Neutrophil (primary cell): Measurements from ENCODE around the gene MTRF1.
A peak's percentile ranks its signal among the peaks of the same experiment; 100 is the strongest.

Source experiments
- H3K27ac ChIP-seq: fragments of 200-600 bp; sonication (generic); 2 replicates; pipeline ENCODE4 v1.5.1; 2016; ENCODE audit warnings: mild to moderate bottlenecking, moderate library complexity
- H3K27me3 ChIP-seq: fragments of 200-600 bp; sonication (generic); 2 replicates; pipeline ENCODE4 v1.6.0; 2016; ENCODE audit warnings: mild to moderate bottlenecking
- H3K36me3 ChIP-seq: fragments of 200-600 bp; sonication (generic); 2 replicates; pipeline ENCODE4 v1.5.1; 2017
- H3K4me1 ChIP-seq, 2 experiments: fragments of 200-600 bp in 1 of 2; sonication (generic) in 1 of 2; 1 replicate in 1 of 2; 2 replicates in 1 of 2; pipeline versions ENCODE4 v1.5.1 to v1.6.1; 2013 to 2016; ENCODE audit warnings: low read depth in 1 of 2, low read length in 1 of 2, mild to moderate bottlenecking in 1 of 2, moderate library complexity in 1 of 2; ENCODE audit not compliant: control insufficient read depth in 1 of 2, insufficient read depth in 1 of 2
- H3K4me3 ChIP-seq, 2 experiments: fragments of 200-600 bp in 1 of 2; sonication (generic) in 1 of 2; 1 replicate in 1 of 2; 2 replicates in 1 of 2; pipeline ENCODE4 v1.5.1; 2013 to 2016; ENCODE audit warnings: low read depth in 1 of 2, low read length in 1 of 2, mild to moderate bottlenecking in 1 of 2, moderate library complexity in 1 of 2
- H3K9me3 ChIP-seq: fragments of 200-600 bp; sonication (generic); 2 replicates; pipeline ENCODE4 v1.5.1; 2016
- CTCF ChIP-seq: fragments of 200-600 bp; sonication (generic); IDR thresholded peaks from 2 replicates; pipeline ENCODE4 v1.5.1; 2016; ENCODE audit warnings: antibody characterized with exemption

MTRF1 gene

DNA sequence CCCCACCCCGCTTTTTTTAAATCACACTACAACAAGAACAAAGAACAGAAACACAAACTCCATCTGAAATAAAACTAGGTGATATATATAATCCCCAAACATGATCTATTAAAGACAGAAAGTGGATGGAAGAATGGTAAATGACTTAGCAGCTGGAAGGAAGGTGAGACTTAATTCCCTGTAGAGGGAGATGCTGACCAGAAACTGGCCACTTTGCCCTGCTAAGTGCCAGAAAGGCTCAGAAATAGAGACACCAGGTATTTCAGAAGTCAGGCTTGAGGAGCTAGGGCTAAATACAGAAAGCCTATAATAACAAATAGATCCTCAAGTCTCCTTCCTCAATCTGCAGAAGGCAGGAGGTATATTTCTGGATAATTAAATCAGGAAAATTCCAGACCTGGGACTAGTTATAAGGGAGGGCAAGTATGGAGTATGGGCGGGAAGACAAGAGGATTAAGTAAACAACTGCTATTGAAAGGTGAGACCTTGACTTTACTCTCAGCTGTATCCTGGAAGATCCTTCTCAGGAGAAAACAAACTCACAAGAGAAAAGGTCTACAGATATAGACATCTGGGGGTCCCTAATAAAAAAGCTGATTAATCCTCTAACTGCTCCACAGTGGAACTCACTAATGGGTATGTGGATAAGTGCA lies 32.2 kb downstream of the MTRF1 start:
- no peak for TF ChIP-seq CTCF
- peaks cover 15% of the 10 kb centered on the region for H3K36me3 ChIP-seq
- H3K27ac ChIP-seq, result no peak overlapping the region
- H3K4me3 ChIP-seq, result no peak overlapping the region
- no peaks in the 10 kb centered on the region for H3K27me3 ChIP-seq
- peaks cover 3 to 4% of the 10 kb centered on the region in 2 experiments for H3K4me1 ChIP-seq
- no peaks in the 10 kb centered on the region for H3K9me3 ChIP-seq

DNA sequence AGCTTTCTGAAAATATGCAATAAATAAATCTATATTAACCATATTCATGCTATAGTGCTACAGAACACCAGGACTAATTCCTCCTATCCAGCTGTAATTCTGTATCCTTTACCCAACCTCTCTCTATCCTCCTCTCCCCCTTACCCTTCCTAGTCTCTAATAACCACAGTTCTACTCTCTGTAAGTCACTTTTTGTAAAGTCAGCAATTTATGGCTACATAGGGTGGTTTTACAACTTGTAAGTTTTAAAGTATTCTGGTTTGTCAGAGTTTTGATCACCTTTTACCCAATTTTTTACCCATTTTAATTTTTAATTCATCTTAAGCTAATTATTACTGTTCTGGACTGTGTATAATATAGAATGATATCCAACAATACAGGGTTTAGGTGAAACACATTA lies 34.0 kb downstream of the MTRF1 start:
- Histone ChIP-seq H3K4me1 (peaks cover 3 to 4% of the 10 kb centered on the region in 2 experiments), H3K9me3 (no peaks in the 10 kb centered on the region), H3K36me3 (peaks cover 14% of the 10 kb centered on the region), H3K4me3 (no peak overlapping the region), H3K27ac (no peak overlapping the region), H3K27me3 (no peaks in the 10 kb centered on the region)
- no peak for TF ChIP-seq CTCF

DNA sequence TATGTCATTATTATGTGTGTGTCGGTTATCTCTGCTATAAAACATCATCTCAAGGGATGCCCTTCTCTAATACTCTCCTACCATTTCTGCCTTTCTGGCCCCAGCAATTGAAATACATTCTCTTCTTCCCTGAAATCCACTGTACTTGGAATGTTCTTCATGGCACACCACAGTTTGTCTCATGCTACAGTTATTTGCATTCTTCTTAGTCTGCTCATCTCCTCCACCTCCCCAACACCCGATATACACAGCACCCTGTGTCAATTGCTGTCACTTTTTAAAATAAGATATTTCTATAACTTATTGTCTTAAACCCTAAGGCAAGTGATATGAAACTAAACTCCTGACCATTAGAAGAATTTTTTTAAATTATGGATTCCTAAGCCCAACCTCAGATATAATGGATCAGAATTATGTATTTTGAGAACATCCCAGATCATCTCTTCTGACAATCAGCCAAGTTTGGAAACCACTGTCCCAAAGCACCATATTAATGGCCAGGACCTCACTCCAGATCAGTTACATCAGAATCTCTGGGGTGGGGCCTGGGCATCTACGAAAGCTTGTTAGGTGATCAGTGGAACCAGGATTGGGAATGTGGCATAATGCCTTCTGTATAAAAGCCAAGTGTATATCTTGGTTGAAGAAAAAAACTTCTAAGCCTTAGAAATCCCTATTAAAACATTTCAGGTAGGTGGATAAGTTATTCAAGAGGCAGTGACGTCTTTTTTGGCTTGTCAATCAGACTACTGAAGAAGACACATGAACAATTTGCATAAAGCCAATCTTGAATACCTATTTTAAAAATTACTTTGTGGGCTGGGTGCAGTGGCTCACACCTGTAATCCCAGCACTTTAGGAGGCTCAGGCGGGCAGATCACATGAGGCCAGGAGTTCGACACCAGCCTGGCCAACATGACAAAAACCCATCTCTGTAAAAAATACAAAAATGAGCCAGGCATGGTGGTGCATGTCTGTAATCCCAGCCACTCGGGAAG lies 39.0 kb downstream of the MTRF1 start:
- no peak for TF ChIP-seq CTCF
- no peak overlapping the region for H3K27ac ChIP-seq
- H3K27me3 ChIP-seq, result no peaks in the 10 kb centered on the region
- peaks cover 6% of the 10 kb centered on the region for H3K36me3 ChIP-seq
- H3K9me3 ChIP-seq, result no peaks in the 10 kb centered on the region
- peaks cover 29 to 33% of the 10 kb centered on the region in 2 experiments for H3K4me1 ChIP-seq
- no peak overlapping the region for H3K4me3 ChIP-seq

DNA sequence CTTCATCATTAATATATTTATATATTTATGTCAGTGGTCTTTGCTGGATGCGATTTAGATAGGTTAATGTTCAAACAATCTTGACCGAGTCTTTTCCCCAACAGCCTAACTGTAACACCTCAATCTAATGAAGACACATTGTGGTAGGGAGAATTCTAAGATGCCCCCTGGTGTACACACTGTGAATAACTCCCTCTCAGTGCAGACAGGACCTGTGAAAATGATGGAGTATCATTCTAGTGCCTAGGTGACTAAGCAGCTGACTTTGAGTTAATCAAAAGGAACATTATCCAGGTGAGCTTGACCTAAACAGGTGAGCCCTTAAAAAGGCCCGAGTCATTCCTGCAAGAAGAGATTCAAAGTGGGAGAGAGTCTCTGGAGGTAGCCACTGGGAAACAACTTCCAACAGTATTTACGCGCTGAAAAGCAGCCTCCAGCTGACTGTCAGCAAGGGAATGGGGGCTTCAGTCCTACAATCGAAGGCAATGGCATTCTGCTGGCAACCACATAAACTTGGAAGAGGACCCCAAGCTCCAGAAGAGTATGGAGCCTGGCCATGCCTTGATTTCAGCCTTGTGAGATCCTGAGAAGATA lies 41.0 kb downstream of the MTRF1 start:
- Histone ChIP-seq H3K27me3 (no peaks in the 10 kb centered on the region), H3K4me1 (peaks cover 47 to 52% of the 10 kb centered on the region in 2 experiments), H3K4me3 (peak overlapping the region in 1 of 2 experiments; percentile 29), H3K36me3 (peaks cover 6% of the 10 kb centered on the region), H3K27ac (peak overlapping the region; percentile 76), H3K9me3 (no peaks in the 10 kb centered on the region)
- peak; percentile 93 for TF ChIP-seq CTCF

DNA sequence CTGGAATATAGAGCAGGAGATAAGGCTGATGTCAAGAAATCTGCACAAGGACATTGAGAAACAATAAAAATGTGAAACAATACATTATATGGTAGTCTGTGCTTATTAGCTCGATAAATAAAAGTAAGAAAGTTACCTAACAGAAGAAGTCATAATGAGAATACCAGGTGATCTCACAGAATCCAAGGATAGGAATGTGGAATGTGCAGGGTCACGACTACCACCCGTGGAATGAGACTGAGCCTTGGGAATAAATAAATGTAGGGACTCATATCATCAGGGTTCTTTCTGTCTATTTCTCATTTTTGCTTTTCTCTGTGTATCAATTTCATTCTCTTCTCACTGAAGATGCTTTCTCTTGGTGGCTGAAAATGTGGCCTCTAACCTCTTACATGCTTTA lies 43.0 kb downstream of the MTRF1 start:
- no peak for TF ChIP-seq CTCF
- no peak overlapping the region for H3K4me3 ChIP-seq
- H3K36me3 ChIP-seq, result no peaks in the 10 kb centered on the region
- no peaks in the 10 kb centered on the region for H3K9me3 ChIP-seq
- H3K27ac ChIP-seq, result peak overlapping the region; percentile 76
- H3K4me1 ChIP-seq, result peaks cover 51 to 52% of the 10 kb centered on the region in 2 experiments
- no peaks in the 10 kb centered on the region for H3K27me3 ChIP-seq
